Measurements from ENCODE around the gene PLCL2.
A peak's percentile ranks its signal among the peaks of the same experiment; 100 is the strongest.

PLCL2 gene

GRCh38 chr3:16866571-16866970 is 18.2 kb upstream of the PLCL2 start:
- no peak for DNase-seq

GRCh38 chr3:16868513-16868912 is 16.2 kb upstream of the PLCL2 start:
- DNase-seq = no peak

GRCh38 chr3:16869261-16870005 is 15.3 kb upstream of the PLCL2 start:
- no peak for DNase-seq

- no peak for DNase-seq
These were observed 12.6 kb upstream of the PLCL2 start for GRCh38 chr3:16871915-16872842.

GRCh38 chr3:16873872-16874271 is 10.9 kb upstream of the PLCL2 start:
- no peak for DNase-seq

GRCh38 chr3:16875876-16876550 is 8.7 kb upstream of the PLCL2 start:
- DNase-seq = no peak

GRCh38 chr3:16877505-16877904 is 7.2 kb upstream of the PLCL2 start:
- no peak for DNase-seq

- DNase-seq = no peak
These were observed 6.8 kb upstream of the PLCL2 start for GRCh38 chr3:16877911-16878310.

- no peak for DNase-seq
These were observed 2.7 kb upstream of the PLCL2 start for GRCh38 chr3:16881896-16882630.

- DNase-seq = no peak
These were observed 1.6 kb upstream of the PLCL2 start for GRCh38 chr3:16883057-16883722.

- DNase-seq = no peak
These were observed 1.1 kb upstream of the PLCL2 start for GRCh38 chr3:16883723-16884083.

- DNase-seq = no peak
These were observed 539 bp upstream of the PLCL2 start for GRCh38 chr3:16884084-16884747.

GRCh38 chr3:16885593-16886302 is 993 bp downstream of the PLCL2 start:
- DNase-seq = peak; percentile 30

- no peak for DNase-seq
These were observed 1.5 kb downstream of the PLCL2 start for GRCh38 chr3:16886303-16886683.

- no peak for DNase-seq
These were observed 2.4 kb downstream of the PLCL2 start for GRCh38 chr3:16887130-16887529.

- DNase-seq = no peak
These were observed 3.6 kb downstream of the PLCL2 start for GRCh38 chr3:16888356-16888755.

GRCh38 chr3:16888785-16889607 is 4.2 kb downstream of the PLCL2 start:
- no peak for DNase-seq

- no peak for DNase-seq
These were observed 6.0 kb downstream of the PLCL2 start for GRCh38 chr3:16890597-16891333.

GRCh38 chr3:16893618-16894200 is 9.0 kb downstream of the PLCL2 start:
- peak; percentile 23 for DNase-seq

All from NCI-H1092 treated with DMSO at 0.1 percent for 48 hours (cell line).